HepG2 (cell line): Measurements from ENCODE around the gene OTOG. TPM values are rescaled to one million over a fixed set of nuclear protein-coding genes. Genes with fewer than 3 reads are reported as not detected.

Experiments used
- ATAC-seq: fragments of 200-7000 bp; cut with Tn5 transposase; 3 replicates; pipeline ENCODE4 v1.9.1; 2020; ENCODE audit warnings: mild to moderate bottlenecking, moderate library complexity
- BruUV-seq: library from RNA; stranded (reverse); fragments of 400-500 nt; replicated peaks from 2 replicates; lab custom pipeline; 2021; lab: Mats Ljungman, UMichigan
- CTCF ChIA-PET: fragments of 300-600 bp; formaldehyde crosslinking; extraction: SDS; loops from one replicate; lab custom pipeline; 2021; ENCODE audit warnings: low total read pairs, inconsistent platforms, low intra/inter-chr PET ratio; lab: Yijun Ruan, JAX
- POLR2A ChIA-PET: fragments of 350-600 bp; sonication (Branson Sonifier 250); formaldehyde crosslinking; loops from one replicate; lab custom pipeline; 2020; ENCODE audit warnings: antibody characterized with exemption, inconsistent platforms; lab: Yijun Ruan, JAX
- DNase-seq: peaks from one replicate; pipeline ENCODE4 v3.0.0-alpha.2; 2015; ENCODE audit warnings: low spot score
- FAIRE-seq: peaks from 3 replicates; lab custom pipeline; 2011; peaks lifted over from hg19 to GRCh38; lab: Jason Lieb, UNC
- H2AFZ ChIP-seq: one replicate; pipeline ENCODE4 v1.6.1; 2011; ENCODE audit warnings: low read length, inconsistent platforms
- H3K27ac ChIP-seq: fragments of 300-600 bp; 3 replicates; pipeline ENCODE4 v1.8.0; 2011; ENCODE audit warnings: mixed run types, mild to moderate bottlenecking, mixed read lengths, low read length, inconsistent platforms; ENCODE audit not compliant: insufficient read depth; ENCODE audit errors: extremely low read length
- H3K27me3 ChIP-seq, 2 experiments: fragments of 200-600 bp in 1 of 2; 2 replicates in 1 of 2; 3 replicates in 1 of 2; pipeline versions ENCODE4 v1.6.0 to v1.8.0; 2011; ENCODE audit warnings: low read length in 2 of 2, mild to moderate bottlenecking in 2 of 2, moderate library complexity in 2 of 2, inconsistent platforms in 1 of 2; ENCODE audit not compliant: insufficient read depth in 2 of 2, control insufficient read depth in 1 of 2
- H3K36me3 ChIP-seq, 2 experiments: fragments of 200-600 bp in 1 of 2; replicated peaks in 1 of 2; 2 replicates in 1 of 2; 3 replicates in 1 of 2; pipeline versions ENCODE4 v1.5.1 to v1.8.0; 2011; ENCODE audit warnings: low read length in 2 of 2, inconsistent platforms in 1 of 2; ENCODE audit not compliant: insufficient read depth in 2 of 2, control insufficient read depth in 1 of 2
- H3K4me1 ChIP-seq: 2 replicates; pipeline ENCODE4 v1.5.1; 2012; ENCODE audit warnings: low read length, inconsistent platforms; ENCODE audit not compliant: insufficient read depth
- H3K4me2 ChIP-seq: 2 replicates; pipeline ENCODE4 v1.6.0; 2011; ENCODE audit warnings: low read depth, low read length, inconsistent platforms
- H3K4me3 ChIP-seq, 3 experiments: fragments of 200-600 bp in 1 of 3; sonication (generic), shearing (Covaris generic) in 1 of 3; replicated peaks in 1 of 3; 2 replicates each; pipeline ENCODE4 v1.5.1; 2011 to 2016; ENCODE audit warnings: low read length in 3 of 3, inconsistent platforms in 2 of 3, low read depth in 2 of 3, mild to moderate bottlenecking in 2 of 3, control low read depth in 1 of 3, mixed read lengths in 1 of 3; ENCODE audit not compliant: insufficient read depth in 1 of 3
- H3K79me2 ChIP-seq: one replicate; pipeline ENCODE4 v1.6.1; 2011; ENCODE audit warnings: low read length, inconsistent platforms; ENCODE audit not compliant: insufficient read depth
- H3K9ac ChIP-seq: 2 replicates; pipeline ENCODE4 v1.6.0; 2011; ENCODE audit warnings: mild to moderate bottlenecking, low read depth, low read length, inconsistent platforms; ENCODE audit not compliant: insufficient read depth
- H3K9me3 ChIP-seq: 2 replicates; pipeline ENCODE4 v1.5.1; 2012; ENCODE audit warnings: mild to moderate bottlenecking, low read length
- H4K20me1 ChIP-seq: 2 replicates; pipeline ENCODE4 v1.6.0; 2011; ENCODE audit warnings: inconsistent platforms, mild to moderate bottlenecking, low read length, moderate library complexity; ENCODE audit not compliant: insufficient read depth
- AHR ChIP-seq: IDR thresholded peaks from 2 replicates; pipeline ENCODE4 v1.6.1; 2018; ENCODE audit warnings: missing genetic modification reagents, missing compliant biosample characterization
- HIVEP1 ChIP-seq: sonication (generic); formaldehyde crosslinking; IDR thresholded peaks from 2 replicates; pipeline ENCODE4 v1.4.0; 2020; ENCODE audit warnings: mild to moderate bottlenecking, missing genetic modification reagents
- IKZF5 ChIP-seq: IDR thresholded peaks from 2 replicates; pipeline ENCODE4 v1.6.1; 2018; ENCODE audit warnings: missing genetic modification reagents, mild to moderate bottlenecking, missing compliant biosample characterization
- MAFF ChIP-seq: IDR thresholded peaks from 2 replicates; pipeline ENCODE4 v1.6.1; 2011; ENCODE audit warnings: low read depth, low read length, improper control_type of control experiment
- MTF2 ChIP-seq: sonication (generic); formaldehyde crosslinking; IDR thresholded peaks from 2 replicates; pipeline ENCODE4 v1.5.0; 2020; ENCODE audit warnings: missing genetic modification reagents, borderline replicate concordance
- NFE2L1 ChIP-seq: sonication (generic); formaldehyde crosslinking; IDR thresholded peaks from 2 replicates; pipeline ENCODE4 v1.4.0; 2020; ENCODE audit warnings: missing genetic modification reagents, mild to moderate bottlenecking, borderline replicate concordance
- SP4 ChIP-seq: sonication (generic); formaldehyde crosslinking; IDR thresholded peaks from 2 replicates; pipeline ENCODE4 v1.8.1; 2023; ENCODE audit warnings: mild to moderate bottlenecking, missing genetic modification reagents
- SP5 ChIP-seq: IDR thresholded peaks from 2 replicates; pipeline ENCODE4 v1.6.1; 2016; ENCODE audit warnings: low read depth, borderline replicate concordance
- ZNF17 ChIP-seq: sonication (generic); formaldehyde crosslinking; IDR thresholded peaks from 2 replicates; pipeline ENCODE4 v1.5.0; 2020; ENCODE audit warnings: mild to moderate bottlenecking, missing genetic modification reagents
- ZNF3 ChIP-seq: IDR thresholded peaks from 2 replicates; pipeline ENCODE4 v1.7.0; 2017; ENCODE audit warnings: inconsistent platforms
- ZNF543 ChIP-seq: sonication (generic); formaldehyde crosslinking; IDR thresholded peaks from 2 replicates; pipeline ENCODE4 v1.4.0; 2020; ENCODE audit warnings: mild to moderate bottlenecking, missing genetic modification reagents
- ZNF614 ChIP-seq: IDR thresholded peaks from 2 replicates; pipeline ENCODE4 v1.6.1; 2018; ENCODE audit warnings: missing biosample characterization, missing genetic modification reagents, inconsistent platforms, borderline replicate concordance
- ZNF777 ChIP-seq: sonication (generic); formaldehyde crosslinking; IDR thresholded peaks from 2 replicates; pipeline ENCODE4 v1.4.0; 2020; ENCODE audit warnings: missing genetic modification reagents
- WGBS: methylation state at CpG from one replicate; pipeline ENCODE4 v1.1.6; 2017; ENCODE audit warnings: low lambda C conversion rate; 5-methylcytosine and 5-hydroxymethylcytosine counted together
- in situ Hi-C: cut with HindIII; loops from 2 replicates; pipeline ENCODE4 v1.10.0; 2017; ENCODE audit warnings: low pct_unique_long_range_greater_than_20kb; ENCODE audit not compliant: extremely low pct_ligation_motif_present
- intact Hi-C: fragments of 100-400 bp; cut with micrococcal nuclease; formaldehyde crosslinking; loops from one replicate; pipeline ENCODE4 v1.10.0; 2022; ENCODE audit not compliant: unreplicated experiment
- polyA plus RNA-seq, 8 experiments: library from polyadenylated mRNA; depleted of rRNA in 3 of 8; stranded (reverse) in 7 of 8; unstranded in 1 of 8; fragments of >200 nt; fragmentation: Illumina TruSeq in 4 of 8; extraction: Trizol in 4 of 8; gene quantifications; 2 replicates each; pipeline versions ENCODE4 v1.2.1 to v1.2.3, GENCODE V29; 2011 to 2016; ENCODE audit warnings: low read depth in 4 of 8, missing spikeins in 1 of 8, mixed read lengths in 1 of 8; ENCODE audit not compliant: insufficient read depth in 1 of 8
- total RNA-seq, 5 experiments: library from RNA; depleted of rRNA; stranded (reverse); fragments of >200 nt; fragmentation: Illumina TruSeq; extraction: Trizol; gene quantifications; 2 replicates each; pipeline ENCODE4 v1.2.3, GENCODE V29; 2016; ENCODE audit warnings: low read depth in 1 of 5
- TF ChIP-seq, protein P1 (sequence below): sonication (generic); formaldehyde crosslinking; IDR thresholded peaks from 2 replicates; pipeline ENCODE4 v1.4.0; 2020; ENCODE audit warnings: missing genetic modification reagents
- TF ChIP-seq, protein P2 (sequence below): sonication (generic); formaldehyde crosslinking; IDR thresholded peaks from 2 replicates; pipeline ENCODE4 v1.4.0; 2020; ENCODE audit warnings: missing genetic modification reagents

The OTOG gene
- total and polyA plus RNA-seq, 2 of the 13 experiments (the other 11 are each of a cell fraction or from before 2014, with no cell fraction given), result not detected

- ChIA-PET CTCF (no interaction called here), POLR2A (no interaction called here)
- no TSS peak for BruUV-seq
- Histone ChIP-seq H3K27ac (no peak overlapping the region), H3K9ac (no peak overlapping the region), H3K4me2 (no peak overlapping the region), H2AFZ (no peak overlapping the region), H3K36me3 (no peaks in the 10 kb centered on the region), H3K4me1 (no peaks in the 10 kb centered on the region), H3K4me3 (no peak overlapping the region), H3K79me2 (no peaks in the 10 kb centered on the region), H3K27me3 (peaks cover 1 to 22% of the 10 kb centered on the region in 2 experiments; a peak in 4 of 5 replicates), H3K9me3 (no peaks in the 10 kb centered on the region)
- intact Hi-C loops, result loop anchor here (10.0 kb wide), 1 partner anchor 266 kb away; no protein-coding TSS in a partner anchor
- WGBS, result 38% methylated on average over 8 of the region's 12 CpGs
- FAIRE-seq, result no peak
- in situ Hi-C loops, result loop anchor here (25.0 kb wide), 1 partner anchor 263 kb away; no protein-coding TSS in a partner anchor
- no peak for DNase-seq
- no peak for ATAC-seq
- TF ChIP-seq AHR (CRISPR knock-in tag) (no peak), HIVEP1 (CRISPR knock-in tag) (no peak), ZNF614 (CRISPR knock-in tag) (no peak), MAFF (no peak), ZNF777 (CRISPR knock-in tag) (no peak), MTF2 (no peak), SP4 (no peak), NFE2L1 (no peak), IKZF5 (CRISPR knock-in tag) (no peak), SP5 (CRISPR knock-in tag) (no peak), ZNF3 (CRISPR knock-in tag) (no peak), ZNF543 (CRISPR knock-in tag) (no peak), ZNF17 (CRISPR knock-in tag) (no peak)
- TF ChIP-seq, protein P1, sequence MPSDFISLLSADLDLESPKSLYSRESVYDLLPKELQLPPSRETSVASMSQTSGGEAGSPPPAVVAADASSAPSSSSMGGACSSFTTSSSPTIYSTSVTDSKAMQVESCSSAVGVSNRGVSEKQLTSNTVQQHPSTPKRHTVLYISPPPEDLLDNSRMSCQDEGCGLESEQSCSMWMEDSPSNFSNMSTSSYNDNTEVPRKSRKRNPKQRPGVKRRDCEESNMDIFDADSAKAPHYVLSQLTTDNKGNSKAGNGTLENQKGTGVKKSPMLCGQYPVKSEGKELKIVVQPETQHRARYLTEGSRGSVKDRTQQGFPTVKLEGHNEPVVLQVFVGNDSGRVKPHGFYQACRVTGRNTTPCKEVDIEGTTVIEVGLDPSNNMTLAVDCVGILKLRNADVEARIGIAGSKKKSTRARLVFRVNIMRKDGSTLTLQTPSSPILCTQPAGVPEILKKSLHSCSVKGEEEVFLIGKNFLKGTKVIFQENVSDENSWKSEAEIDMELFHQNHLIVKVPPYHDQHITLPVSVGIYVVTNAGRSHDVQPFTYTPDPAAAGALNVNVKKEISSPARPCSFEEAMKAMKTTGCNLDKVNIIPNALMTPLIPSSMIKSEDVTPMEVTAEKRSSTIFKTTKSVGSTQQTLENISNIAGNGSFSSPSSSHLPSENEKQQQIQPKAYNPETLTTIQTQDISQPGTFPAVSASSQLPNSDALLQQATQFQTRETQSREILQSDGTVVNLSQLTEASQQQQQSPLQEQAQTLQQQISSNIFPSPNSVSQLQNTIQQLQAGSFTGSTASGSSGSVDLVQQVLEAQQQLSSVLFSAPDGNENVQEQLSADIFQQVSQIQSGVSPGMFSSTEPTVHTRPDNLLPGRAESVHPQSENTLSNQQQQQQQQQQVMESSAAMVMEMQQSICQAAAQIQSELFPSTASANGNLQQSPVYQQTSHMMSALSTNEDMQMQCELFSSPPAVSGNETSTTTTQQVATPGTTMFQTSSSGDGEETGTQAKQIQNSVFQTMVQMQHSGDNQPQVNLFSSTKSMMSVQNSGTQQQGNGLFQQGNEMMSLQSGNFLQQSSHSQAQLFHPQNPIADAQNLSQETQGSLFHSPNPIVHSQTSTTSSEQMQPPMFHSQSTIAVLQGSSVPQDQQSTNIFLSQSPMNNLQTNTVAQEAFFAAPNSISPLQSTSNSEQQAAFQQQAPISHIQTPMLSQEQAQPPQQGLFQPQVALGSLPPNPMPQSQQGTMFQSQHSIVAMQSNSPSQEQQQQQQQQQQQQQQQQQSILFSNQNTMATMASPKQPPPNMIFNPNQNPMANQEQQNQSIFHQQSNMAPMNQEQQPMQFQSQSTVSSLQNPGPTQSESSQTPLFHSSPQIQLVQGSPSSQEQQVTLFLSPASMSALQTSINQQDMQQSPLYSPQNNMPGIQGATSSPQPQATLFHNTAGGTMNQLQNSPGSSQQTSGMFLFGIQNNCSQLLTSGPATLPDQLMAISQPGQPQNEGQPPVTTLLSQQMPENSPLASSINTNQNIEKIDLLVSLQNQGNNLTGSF, result no peak
- TF ChIP-seq, protein P2, sequence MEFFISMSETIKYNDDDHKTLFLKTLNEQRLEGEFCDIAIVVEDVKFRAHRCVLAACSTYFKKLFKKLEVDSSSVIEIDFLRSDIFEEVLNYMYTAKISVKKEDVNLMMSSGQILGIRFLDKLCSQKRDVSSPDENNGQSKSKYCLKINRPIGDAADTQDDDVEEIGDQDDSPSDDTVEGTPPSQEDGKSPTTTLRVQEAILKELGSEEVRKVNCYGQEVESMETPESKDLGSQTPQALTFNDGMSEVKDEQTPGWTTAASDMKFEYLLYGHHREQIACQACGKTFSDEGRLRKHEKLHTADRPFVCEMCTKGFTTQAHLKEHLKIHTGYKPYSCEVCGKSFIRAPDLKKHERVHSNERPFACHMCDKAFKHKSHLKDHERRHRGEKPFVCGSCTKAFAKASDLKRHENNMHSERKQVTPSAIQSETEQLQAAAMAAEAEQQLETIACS (CRISPR knock-in tag), result no peak
- TF ChIP-seq, all 625 proteins: peak for 0
- no peaks in the 10 kb centered on the region for H4K20me1 ChIP-seq
These were observed 46.4 kb upstream of the OTOG start for GRCh38 chr11:17500673-17501072.
